ENCODE results near the gene SHF.
A peak's percentile ranks its signal among the peaks of the same experiment; 100 is the strongest.

SHF gene

DNA sequence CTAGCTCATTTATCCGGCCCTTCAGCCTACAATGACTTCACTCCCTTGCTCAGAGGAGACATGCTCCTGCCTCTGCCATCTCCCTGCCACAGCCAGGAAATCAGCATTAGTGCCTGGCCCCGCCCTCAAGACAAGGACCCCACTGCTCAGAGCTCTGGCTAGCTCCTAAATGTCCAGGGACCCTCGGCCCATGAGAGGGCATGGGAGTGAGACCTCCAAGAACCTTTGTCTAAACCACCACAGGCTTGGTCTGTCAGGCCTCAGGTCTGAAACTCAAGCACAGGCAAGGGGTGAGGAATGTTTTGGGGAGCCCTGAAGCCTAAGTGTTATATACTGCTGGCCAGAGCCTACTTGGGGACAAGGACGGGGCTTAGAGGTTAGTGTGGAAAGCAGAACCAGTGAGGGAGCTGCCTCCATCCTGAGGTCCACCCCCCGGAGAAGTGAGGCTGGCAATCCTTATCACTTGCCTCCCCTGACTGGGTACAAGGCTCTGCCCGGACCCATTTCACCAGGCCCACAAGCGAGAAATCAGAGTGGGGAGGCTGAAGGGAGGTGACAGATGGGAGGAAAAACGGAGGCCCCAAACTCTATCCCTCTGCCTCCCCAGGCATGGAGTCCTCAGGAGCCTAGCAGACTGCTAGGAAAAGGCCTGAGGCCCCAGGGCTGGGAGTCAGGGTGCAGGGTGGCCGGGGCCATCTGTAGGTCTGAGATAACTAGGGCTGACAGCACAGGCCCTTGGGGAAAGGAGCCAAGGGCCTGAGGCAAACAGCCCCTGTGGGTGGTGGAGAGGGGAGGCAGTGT, 18.8 kb downstream of the SHF start:
- FAIRE-seq = no peak

DNA sequence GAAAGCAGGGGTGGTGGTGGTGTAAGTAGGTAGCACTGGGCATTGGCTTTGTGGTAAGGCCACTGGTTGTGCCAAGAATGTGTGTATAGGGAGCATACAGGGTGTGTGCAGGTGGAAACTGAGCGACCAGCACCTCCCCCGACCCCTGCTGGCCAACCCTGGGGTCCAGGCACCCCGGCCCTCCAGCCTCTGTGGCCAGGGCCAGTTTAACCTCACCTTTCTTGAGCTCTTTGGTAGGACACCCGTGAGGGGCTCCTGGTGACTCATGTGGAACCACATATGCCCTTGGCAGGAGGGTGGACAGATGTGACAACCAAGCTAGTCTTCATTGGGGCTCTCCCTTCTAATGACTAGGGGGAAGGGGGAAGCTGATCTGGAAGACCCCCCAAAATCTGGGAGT, 19.5 kb downstream of the SHF start:
- FAIRE-seq = no peak

GRCh38 chr15:45167631-45168205, 20.0 kb downstream of the SHF start:
- no peak for FAIRE-seq

DNA sequence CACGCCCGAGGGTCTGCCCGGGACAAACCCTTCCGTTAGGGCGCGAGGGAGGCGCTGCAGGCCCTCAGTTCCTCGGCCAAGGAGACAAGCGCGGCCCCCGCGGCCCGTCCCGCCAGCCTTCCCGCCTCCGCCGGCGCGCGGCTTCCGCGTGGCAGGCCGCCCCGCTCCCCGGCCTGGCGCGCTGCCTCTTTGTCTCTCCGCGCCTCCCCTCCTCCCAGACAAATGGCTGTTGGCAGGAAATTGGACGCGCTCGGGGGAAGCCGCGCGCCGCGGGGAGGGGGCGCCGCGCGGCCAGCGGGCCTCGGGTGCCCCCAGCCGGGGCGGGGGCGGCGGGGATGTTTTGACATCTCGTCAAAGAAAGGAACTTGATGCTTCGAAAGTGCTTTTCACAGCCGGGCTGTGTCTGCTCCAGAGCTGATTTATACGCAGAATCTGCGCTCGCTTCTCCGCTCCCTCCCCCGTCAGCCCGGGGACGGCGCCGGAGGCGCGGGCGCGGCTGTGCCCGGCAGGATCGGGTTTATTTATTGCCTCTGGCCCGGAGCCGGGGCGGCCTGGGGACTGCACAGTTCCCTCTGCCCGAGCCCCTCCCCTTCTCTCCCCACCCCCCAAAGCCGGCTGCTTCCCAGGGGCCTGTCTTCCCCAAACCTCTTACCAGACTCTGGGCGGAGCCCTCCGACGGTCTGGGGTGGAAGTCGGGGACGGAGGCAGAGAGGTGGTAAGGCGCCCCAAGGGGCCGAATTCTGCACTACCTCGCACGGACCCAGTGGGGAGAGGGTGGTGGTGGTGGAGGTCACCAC, 20.7 kb downstream of the SHF start:
- FAIRE-seq = peak; percentile 75

GRCh38 chr15:45165536-45165935, 22.2 kb downstream of the SHF start:
- no peak for FAIRE-seq

DNA sequence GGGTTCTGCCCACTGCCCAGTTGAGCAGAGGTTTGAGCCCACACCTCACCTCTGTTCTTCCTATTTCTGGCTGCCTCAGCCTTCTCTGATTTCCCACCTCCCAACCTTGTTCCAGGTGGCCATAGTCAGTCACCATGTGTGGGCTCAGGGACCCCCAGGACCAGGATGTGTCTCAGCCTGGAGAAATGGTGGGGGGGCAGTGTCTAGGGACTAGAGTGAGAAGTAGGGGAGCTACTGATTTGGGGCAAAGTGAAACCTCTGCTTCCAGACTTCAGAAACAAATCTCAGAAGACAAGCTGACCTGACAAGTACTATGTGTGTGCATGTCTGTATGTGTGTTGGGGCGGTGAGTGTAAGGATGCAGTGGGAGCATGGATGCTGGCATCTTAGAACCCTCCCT, 22.9 kb downstream of the SHF start:
- FAIRE-seq = no peak

DNA sequence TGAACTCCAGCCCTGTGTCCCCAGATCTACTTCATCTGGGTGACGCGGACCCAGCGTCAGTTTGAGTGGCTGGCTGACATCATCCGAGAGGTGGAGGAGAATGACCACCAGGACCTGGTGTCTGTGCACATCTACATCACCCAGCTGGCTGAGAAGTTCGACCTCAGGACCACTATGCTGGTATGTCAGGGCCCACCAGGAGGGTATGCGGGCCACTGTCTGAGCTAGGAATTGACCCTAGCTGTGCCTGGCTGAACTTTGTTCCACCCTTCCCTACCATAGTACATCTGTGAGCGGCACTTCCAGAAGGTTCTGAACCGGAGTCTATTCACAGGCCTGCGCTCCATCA, 24.3 kb downstream of the SHF start:
- no peak for FAIRE-seq

- FAIRE-seq = peak; percentile 33
These were observed 24.8 kb downstream of the SHF start for GRCh38 chr15:45162771-45163507.

- no peak for FAIRE-seq
These were observed 26.1 kb downstream of the SHF start for GRCh38 chr15:45161666-45162065.

DNA sequence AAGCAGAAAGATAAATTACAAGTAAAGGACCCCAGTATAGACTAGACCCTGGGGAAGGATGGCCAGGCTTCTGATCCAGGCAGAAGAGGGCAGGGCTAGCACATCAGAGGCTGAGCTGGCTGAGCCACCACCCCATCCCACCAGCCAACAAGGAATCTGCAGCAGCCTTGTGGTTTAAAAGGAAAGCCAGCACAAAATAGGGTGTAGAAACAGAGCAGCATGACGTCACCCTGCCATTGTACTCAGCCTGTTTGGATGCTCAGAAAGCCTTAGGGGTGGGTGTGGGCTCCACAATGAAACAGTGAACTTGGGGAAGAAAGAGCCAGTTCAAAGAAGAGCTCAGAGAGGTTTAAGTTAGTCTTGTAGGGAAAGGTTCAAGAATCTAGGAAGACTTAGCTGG, 29.8 kb downstream of the SHF start:
- FAIRE-seq = no peak

DNA sequence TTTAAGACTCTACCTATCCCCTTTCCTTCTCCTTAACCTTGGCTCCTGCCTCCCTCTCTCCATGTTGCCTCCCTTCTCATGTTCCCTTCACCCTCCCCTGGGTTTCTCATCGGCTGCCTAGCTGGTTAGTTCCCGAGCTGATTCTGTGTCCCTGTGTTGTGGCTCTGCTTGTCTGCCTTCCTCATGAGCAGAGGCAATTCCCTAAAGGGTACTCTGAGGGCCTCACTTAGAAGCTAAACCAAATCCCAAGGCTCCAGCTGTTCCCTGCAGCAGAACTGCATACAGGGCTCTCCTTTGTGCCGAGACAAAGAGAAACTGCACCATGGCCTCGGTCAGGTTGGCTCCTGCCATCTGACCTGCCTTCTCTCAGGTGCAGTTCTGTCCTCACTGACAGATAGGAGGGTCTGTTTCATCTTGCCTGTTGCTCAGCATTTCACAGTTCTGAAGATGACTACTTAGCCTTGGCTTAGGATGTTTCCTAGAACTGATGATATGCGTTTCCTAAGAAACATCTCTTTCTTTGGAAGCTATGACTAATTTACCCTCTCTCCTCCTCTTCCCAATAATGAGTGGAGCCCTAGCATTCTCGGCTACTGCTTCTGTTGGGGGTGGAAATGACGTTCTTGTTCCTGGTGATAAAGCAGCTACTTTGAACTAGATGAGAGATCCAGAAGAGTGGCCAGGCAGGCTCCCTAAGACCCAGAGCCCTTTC, 30.9 kb downstream of the SHF start:
- no peak for FAIRE-seq

GRCh38 chr15:45155739-45156138, 32.0 kb downstream of the SHF start:
- no peak for FAIRE-seq

DNA sequence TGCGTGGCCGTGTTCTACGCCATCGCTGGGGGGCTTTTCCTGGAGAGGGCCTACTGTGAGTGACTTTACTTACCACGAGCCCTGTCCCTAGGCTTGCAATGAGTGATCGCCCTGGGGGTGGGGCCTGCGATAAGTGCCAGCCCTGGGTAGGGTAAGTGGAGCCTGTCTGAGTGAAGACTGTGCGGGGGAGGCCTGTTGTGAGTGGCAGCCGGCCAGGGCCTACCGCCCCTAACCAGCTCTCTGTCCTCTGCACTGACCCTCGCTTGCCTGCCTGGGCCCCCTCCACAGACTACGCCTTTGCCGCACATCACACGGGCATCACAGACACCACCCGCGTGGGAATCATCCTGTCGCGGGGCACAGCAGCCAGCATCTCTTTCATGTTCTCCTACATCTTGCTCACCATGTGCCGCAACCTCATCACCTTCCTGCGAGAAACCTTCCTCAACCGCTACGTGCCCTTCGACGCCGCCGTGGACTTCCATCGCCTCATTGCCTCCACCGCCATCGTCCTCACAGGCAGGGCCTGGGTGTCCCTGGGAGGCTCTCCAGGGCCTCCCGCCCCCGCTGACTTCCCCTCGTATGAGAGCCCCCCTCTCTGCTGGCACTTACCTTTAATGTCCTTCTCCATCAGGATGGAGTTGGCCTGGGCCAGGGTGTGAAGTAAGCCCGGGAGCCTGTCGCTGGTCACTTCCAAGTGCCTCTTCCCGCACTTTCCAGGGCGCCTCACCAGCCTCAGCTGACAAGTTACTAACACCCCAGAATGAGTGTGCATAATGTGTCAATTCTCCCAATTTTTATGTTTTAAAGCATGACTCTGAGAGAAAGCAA, 35.6 kb downstream of the SHF start:
- no peak for FAIRE-seq

DNA sequence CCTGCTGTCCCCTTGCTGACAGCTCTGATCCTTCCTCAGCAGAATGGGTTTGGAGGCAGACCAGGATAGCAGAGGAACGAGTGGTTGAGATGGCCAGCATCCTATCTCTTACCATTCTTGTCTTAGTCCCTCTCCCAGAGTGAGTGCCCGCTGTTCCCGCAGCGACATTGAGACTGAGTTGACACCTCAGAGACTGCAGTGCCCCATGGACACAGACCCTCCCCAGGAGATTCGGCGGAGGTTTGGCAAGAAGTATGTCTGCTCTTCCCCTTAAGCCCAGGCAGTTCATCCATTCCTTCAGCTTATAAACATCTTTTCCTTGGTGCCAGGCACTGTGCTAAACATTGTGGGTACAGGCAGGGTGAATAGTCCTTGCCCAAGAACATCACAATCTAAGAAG, 36.8 kb downstream of the SHF start:
- FAIRE-seq = no peak

DNA sequence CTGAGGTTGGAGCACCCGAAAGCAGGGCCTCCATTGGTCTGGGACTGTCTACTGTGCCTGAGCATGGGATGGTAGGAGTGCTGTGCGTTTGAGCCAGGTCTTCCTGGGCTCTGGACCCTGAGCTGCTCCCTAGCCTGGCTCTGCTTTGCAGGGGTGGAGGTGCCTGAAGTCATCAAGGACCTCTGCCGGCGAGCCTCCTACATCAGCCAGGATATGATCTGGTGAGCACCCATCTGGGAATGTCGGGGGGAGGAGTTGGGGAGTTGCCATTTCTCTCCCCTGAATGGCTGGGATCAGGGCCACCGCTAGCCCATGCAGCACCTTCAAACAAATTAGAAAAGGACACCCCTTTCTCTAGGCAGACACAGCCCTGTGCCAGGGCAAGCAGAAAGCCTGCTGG, 37.3 kb downstream of the SHF start:
- no peak for FAIRE-seq

DNA sequence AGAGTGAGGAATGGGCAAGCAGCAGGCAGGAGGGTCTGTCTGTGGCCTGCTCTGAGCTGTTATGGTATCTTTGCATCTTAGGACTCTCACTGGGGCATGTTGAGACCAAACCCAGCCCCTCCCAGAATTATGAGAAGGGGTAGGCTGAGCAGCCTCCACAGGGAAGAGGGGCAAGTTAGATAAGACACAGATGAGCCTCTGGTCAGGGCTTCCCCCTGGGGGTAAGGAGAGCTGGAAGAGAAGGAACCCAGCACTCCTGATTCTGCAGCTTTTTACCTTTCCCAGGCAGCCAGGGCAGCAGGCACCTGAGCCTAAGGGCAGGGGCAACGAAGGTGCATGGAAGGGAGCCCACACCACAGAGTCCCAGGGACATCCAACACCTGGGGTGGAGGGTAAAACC, 38.7 kb downstream of the SHF start:
- FAIRE-seq = no peak

- FAIRE-seq = no peak
These were observed 39.4 kb downstream of the SHF start for GRCh38 chr15:45148076-45149059.

GRCh38 chr15:45147606-45148005, 40.2 kb downstream of the SHF start:
- no peak for FAIRE-seq

DNA sequence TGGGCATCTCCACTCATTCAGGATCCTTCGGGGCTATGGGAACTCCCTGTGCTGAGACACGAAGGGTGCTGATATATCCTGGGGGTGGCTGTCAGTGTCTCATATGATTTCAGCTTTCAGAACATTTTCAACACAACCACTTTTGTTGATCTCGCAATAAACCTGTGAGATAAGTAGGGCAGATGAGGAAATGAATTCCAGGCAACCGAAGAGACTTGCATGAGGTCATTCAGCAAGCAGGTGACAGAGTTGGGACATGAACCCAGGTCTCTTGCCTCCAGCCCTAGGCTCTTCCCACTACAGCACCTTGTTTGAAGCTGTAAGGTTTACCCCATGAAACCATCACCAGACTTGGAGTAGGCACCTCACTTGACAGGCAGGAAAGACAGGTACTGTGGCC, 41.4 kb downstream of the SHF start:
- no peak for FAIRE-seq

- no peak for FAIRE-seq
These were observed 43.0 kb downstream of the SHF start for GRCh38 chr15:45144775-45145174.

GRCh38 chr15:45143946-45144345, 43.8 kb downstream of the SHF start:
- no peak for FAIRE-seq

All from G401.6 (cell line).